Vagina (tissue), 2 donors: ENCODE results near the gene TTLL3. TPM values are rescaled to one million over a fixed set of nuclear protein-coding genes. Genes with fewer than 3 reads are reported as not detected.

Experiments
- DNase-seq, 2 donors: peaks; one replicate each; pipeline ENCODE4 v3.0.0-alpha.2; 2017; ENCODE audit errors: extremely low spot score in 2 of 2
- H3K27ac ChIP-seq: fragments of 200-600 bp; sonication (generic); one replicate; pipeline ENCODE4 v1.5.1; 2019
- H3K27me3 ChIP-seq: fragments of 200-600 bp; sonication (generic); one replicate; pipeline ENCODE4 v1.5.1; 2019
- H3K36me3 ChIP-seq, 2 donors: fragments of 200-600 bp; sonication (generic); one replicate each; pipeline ENCODE4 v1.5.1; 2017 to 2019
- H3K4me1 ChIP-seq: fragments of 200-600 bp; sonication (generic); one replicate; pipeline ENCODE4 v1.5.1; 2019
- H3K4me3 ChIP-seq, 2 donors: fragments of 200-600 bp; sonication (generic); 1 replicate in 1 of 2; 2 replicates in 1 of 2; pipeline ENCODE4 v1.5.1; 2016 to 2019
- H3K9me3 ChIP-seq: fragments of 200-600 bp; sonication (generic); one replicate; pipeline ENCODE4 v1.5.1; 2019
- POLR2A ChIP-seq, 2 donors: fragments of 450-650 bp; IDR thresholded peaks; one replicate each; pipeline ENCODE4 v1.6.1; 2017; ENCODE audit warnings: antibody characterized with exemption in 2 of 2, mild to moderate bottlenecking in 2 of 2, moderate library complexity in 2 of 2
- POLR2AphosphoS5 ChIP-seq, 2 donors: sonication (generic); formaldehyde crosslinking; IDR thresholded peaks; one replicate each; pipeline ENCODE4 v1.9.0; 2017; ENCODE audit warnings: antibody characterized with exemption in 2 of 2, mild to moderate bottlenecking in 2 of 2, low read depth in 1 of 2; ENCODE audit not compliant: insufficient read depth in 1 of 2
- intact Hi-C: fragments of 100-400 bp; cut with DNase I; formaldehyde crosslinking; loops from one replicate; pipeline ENCODE4 v1.15.1; 2023
- total RNA-seq: library from RNA; depleted of rRNA; stranded (reverse); fragments of >200 nt; gene quantifications from one replicate; pipeline ENCODE4 v1.2.3, GENCODE V29; 2016
- TF ChIP-seq, protein P1 (sequence below), 3 experiments: fragments of 450-650 bp in 2 of 3; fragments of 200-600 bp in 1 of 3; sonication (generic) in 1 of 3; IDR thresholded peaks; one replicate each; pipeline ENCODE4 v1.5.1; 2017 to 2019; ENCODE audit warnings: antibody characterized with exemption in 3 of 3, mild to moderate bottlenecking in 2 of 3, moderate library complexity in 2 of 3

TTLL3 gene
- total RNA-seq, 1 donor from 2014 or later, result 73.4 TPM

GRCh38 chr3:9883706-9884554, 73.9 kb downstream of the TTLL3 start:
- no peak for DNase-seq
- no peaks in the 10 kb centered on the region for H3K36me3 ChIP-seq
- intact Hi-C loops, result no loop called here
- no peaks in the 10 kb centered on the region for H3K9me3 ChIP-seq
- TF ChIP-seq POLR2AphosphoS5 (IDR thresholded peaks at IDR 0.05; ENCODE audit: insufficient read depth in 1 of 2, low read depth in 1 of 2) (no peak), POLR2A (IDR thresholded peaks at IDR 0.05) (no peak)
- TF ChIP-seq, protein P1, sequence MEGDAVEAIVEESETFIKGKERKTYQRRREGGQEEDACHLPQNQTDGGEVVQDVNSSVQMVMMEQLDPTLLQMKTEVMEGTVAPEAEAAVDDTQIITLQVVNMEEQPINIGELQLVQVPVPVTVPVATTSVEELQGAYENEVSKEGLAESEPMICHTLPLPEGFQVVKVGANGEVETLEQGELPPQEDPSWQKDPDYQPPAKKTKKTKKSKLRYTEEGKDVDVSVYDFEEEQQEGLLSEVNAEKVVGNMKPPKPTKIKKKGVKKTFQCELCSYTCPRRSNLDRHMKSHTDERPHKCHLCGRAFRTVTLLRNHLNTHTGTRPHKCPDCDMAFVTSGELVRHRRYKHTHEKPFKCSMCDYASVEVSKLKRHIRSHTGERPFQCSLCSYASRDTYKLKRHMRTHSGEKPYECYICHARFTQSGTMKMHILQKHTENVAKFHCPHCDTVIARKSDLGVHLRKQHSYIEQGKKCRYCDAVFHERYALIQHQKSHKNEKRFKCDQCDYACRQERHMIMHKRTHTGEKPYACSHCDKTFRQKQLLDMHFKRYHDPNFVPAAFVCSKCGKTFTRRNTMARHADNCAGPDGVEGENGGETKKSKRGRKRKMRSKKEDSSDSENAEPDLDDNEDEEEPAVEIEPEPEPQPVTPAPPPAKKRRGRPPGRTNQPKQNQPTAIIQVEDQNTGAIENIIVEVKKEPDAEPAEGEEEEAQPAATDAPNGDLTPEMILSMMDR (IDR thresholded peaks at IDR 0.05), result no peak
- H3K27ac ChIP-seq, result peak overlapping the region; percentile 72
- no peak overlapping the region for H3K4me3 ChIP-seq
- no peaks in the 10 kb centered on the region for H3K27me3 ChIP-seq
- peaks cover 34% of the 10 kb centered on the region for H3K4me1 ChIP-seq

GRCh38 chr3:9884555-9885165, 74.6 kb downstream of the TTLL3 start:
- intact Hi-C loops, result no loop called here
- Histone ChIP-seq H3K27ac (peak overlapping the region; percentile 72), H3K4me1 (peaks cover 30% of the 10 kb centered on the region)

More at GRCh38 chr3:9884555-9885165, 74.6 kb downstream of the TTLL3 start:
- Histone ChIP-seq H3K36me3 (no peaks in the 10 kb centered on the region), H3K27me3 (no peaks in the 10 kb centered on the region), H3K9me3 (no peaks in the 10 kb centered on the region), H3K4me3 (no peak overlapping the region)
- TF ChIP-seq, protein P1 (IDR thresholded peaks at IDR 0.05), result no peak
- TF ChIP-seq POLR2AphosphoS5 (IDR thresholded peaks at IDR 0.05; ENCODE audit: insufficient read depth in 1 of 2, low read depth in 1 of 2), result peak in 1 of 2 donors; percentile 84
- no peak for DNase-seq

Other genes with a start within 250 kb of the TTLL3 start
- gene MTMR14, start 160.8 kb upstream of the TTLL3 start, total RNA-seq, result 25.8 TPM
- gene CPNE9, start 106.4 kb upstream of the TTLL3 start, total RNA-seq, result not detected
- 16.9 TPM for gene BRPF1, start 78.5 kb upstream of the TTLL3 start, total RNA-seq
- 51.6 TPM for gene OGG1, start 60.3 kb upstream of the TTLL3 start, total RNA-seq
- gene CAMK1, start 40.3 kb upstream of the TTLL3 start, total RNA-seq, result 42.5 TPM
- gene TADA3, start 17.8 kb upstream of the TTLL3 start, total RNA-seq, result 58.9 TPM
- 124 TPM for gene ARPC4, start 17.2 kb upstream of the TTLL3 start, total RNA-seq
- 50.6 TPM for gene RPUSD3, start 33.7 kb downstream of the TTLL3 start, total RNA-seq
- gene CIDEC, start 70.0 kb downstream of the TTLL3 start, total RNA-seq, result 51.3 TPM
- 32.7 TPM for gene JAGN1, start 80.3 kb downstream of the TTLL3 start, total RNA-seq
- gene IL17RE, start 92.6 kb downstream of the TTLL3 start, total RNA-seq, result 15.2 TPM
- 66.3 TPM for gene IL17RC, start 106.8 kb downstream of the TTLL3 start, total RNA-seq
- gene CRELD1, start 123.6 kb downstream of the TTLL3 start, total RNA-seq, result 27.0 TPM
- 1.7 TPM for gene PRRT3, start 142.1 kb downstream of the TTLL3 start, total RNA-seq
- gene EMC3, start 176.6 kb downstream of the TTLL3 start, total RNA-seq, result 36.6 TPM
- 4.4 TPM for gene FANCD2, start 216.2 kb downstream of the TTLL3 start, total RNA-seq